Measurements from ENCODE around the gene CTIF. TPM values are rescaled to one million over a fixed set of nuclear protein-coding genes. Genes with fewer than 3 reads are reported as not detected.

CTIF gene
- total and polyA plus RNA-seq, 2 experiments from 2014 or later = 8.6 to 14.4 TPM

GRCh38 chr18:48854780-48855179 is 315.9 kb downstream of the CTIF start:
- H3K9me2 ChIP-seq (ENCODE audit: insufficient read depth) = no peaks in the 10 kb centered on the region
- H3K27ac ChIP-seq (ENCODE audit: low read depth) = no peak overlapping the region
- TF ChIP-seq JUNB (IDR thresholded peaks at IDR 0.05; ENCODE audit: unreplicated experiment) (no peak), STAT1 (IDR thresholded peaks at IDR 0.05; ENCODE audit: unreplicated experiment) (no peak), EZH2phosphoT487 (IDR thresholded peaks at IDR 0.05; ENCODE audit: unreplicated experiment) (no peak), CTCF (conservative IDR thresholded peaks at IDR 0.05; ENCODE audit: low read depth in 2 of 2) (no peak), ZNF114 (CRISPR knock-in tag; IDR thresholded peaks at IDR 0.05) (no peak), REST (IDR thresholded peaks at IDR 0.05; ENCODE audit: unreplicated experiment) (no peak), ZNF462 (CRISPR knock-in tag; IDR thresholded peaks at IDR 0.05) (no peak), EZH2 (IDR thresholded peaks at IDR 0.05; ENCODE audit: low read depth, unreplicated experiment) (no peak), ZNF331 (CRISPR knock-in tag; IDR thresholded peaks at IDR 0.05; ENCODE audit: low read depth) (no peak), NANOG (IDR thresholded peaks at IDR 0.05; ENCODE audit: borderline replicate concordance) (no peak), CREB1 (CRISPR knock-in tag; IDR thresholded peaks at IDR 0.05; ENCODE audit: low read depth) (no peak), POLR2AphosphoS5 (IDR thresholded peaks at IDR 0.05; ENCODE audit: low read depth) (no peak), ETS1 (IDR thresholded peaks at IDR 0.05) (no peak)
- no peaks in the 10 kb centered on the region for H3K79me2 ChIP-seq (replicated peaks; ENCODE audit: insufficient read depth)
- peaks cover 16% of the 10 kb centered on the region for H3K4me1 ChIP-seq (ENCODE audit: insufficient read depth)
- H4K20me1 ChIP-seq (replicated peaks; ENCODE audit: insufficient read depth) = no peaks in the 10 kb centered on the region
- H3K9me3 Mint-ChIP-seq = no peaks in the 10 kb centered on the region
- H3K4me3 Mint-ChIP-seq = no peak overlapping the region
- H3K4me1 Mint-ChIP-seq = peaks cover 38% of the 10 kb centered on the region
- H3K4me2 ChIP-seq = no peak overlapping the region
- H2AFZ ChIP-seq = no peak overlapping the region
- no peaks in the 10 kb centered on the region; the same call in 2 of the 3 replicates for H3K36me3 Mint-ChIP-seq (ENCODE audit: low read depth)
- no peaks in the 10 kb centered on the region for H3K27me3 ChIP-seq (ENCODE audit: insufficient read depth)
- DNase-seq (ENCODE audit: low spot score) (no peak), ATAC-seq (no peak)
- no peaks in the 10 kb centered on the region for H3F3A ChIP-seq (replicated peaks; ENCODE audit: low read depth)
- peaks cover 13% of the 10 kb centered on the region for H3K27me3 Mint-ChIP-seq (ENCODE audit: insufficient read depth, low read depth, poor library complexity)
- no peaks in the 10 kb centered on the region for H3K36me3 ChIP-seq (ENCODE audit: insufficient read depth)
- H3K4me3 ChIP-seq = no peak overlapping the region
- no peak overlapping the region for H3K27ac Mint-ChIP-seq
